ENCODE measurements around the gene LRFN2. TPM values are rescaled to one million over a fixed set of nuclear protein-coding genes. Genes with fewer than 3 reads are reported as not detected.

The LRFN2 gene
- total and polyA plus RNA-seq, 4 donors = under 0.01 to 0.01 TPM; not detected in 2

- WGBS = 47% methylated on average over 5 of the region's 5 CpGs
- H3K27ac ChIP-seq (ENCODE audit: low read depth in 1 of 2, low read length in 2 of 2) = no peak overlapping the region
- H3K9ac ChIP-seq (ENCODE audit: low read depth in 1 of 2, low read length in 2 of 2) = no peak overlapping the region
- no peaks in the 10 kb centered on the region for H3K27me3 ChIP-seq (ENCODE audit: control insufficient read depth in 4 of 4, insufficient read depth in 4 of 4, low read length in 3 of 4)
- H3K4me3 ChIP-seq (ENCODE audit: low read depth in 1 of 3, low read length in 3 of 3) = no peak overlapping the region
- H3K4me1 ChIP-seq (ENCODE audit: control insufficient read depth in 4 of 4, insufficient read depth in 4 of 4, low read length in 3 of 4) = no peaks in the 10 kb centered on the region
- no peak for DNase-seq (ENCODE audit: low spot score)
- no peaks in the 10 kb centered on the region for H3K36me3 ChIP-seq (ENCODE audit: control insufficient read depth in 4 of 4, insufficient read depth in 3 of 4, low read depth in 1 of 4, low read length in 3 of 4)
- H3K9me3 ChIP-seq (ENCODE audit: control insufficient read depth in 4 of 4, low read length in 3 of 4) = no peaks in the 10 kb centered on the region
- TF ChIP-seq JUND (IDR thresholded peaks at IDR 0.05) = no peak
- TF ChIP-seq FOXA2 (IDR thresholded peaks at IDR 0.05) = no peak
- no peak for TF ChIP-seq HNF4A (conservative IDR thresholded peaks at IDR 0.05)
- no peak for TF ChIP-seq SP1 (IDR thresholded peaks at IDR 0.05)
- TF ChIP-seq, protein P1, sequence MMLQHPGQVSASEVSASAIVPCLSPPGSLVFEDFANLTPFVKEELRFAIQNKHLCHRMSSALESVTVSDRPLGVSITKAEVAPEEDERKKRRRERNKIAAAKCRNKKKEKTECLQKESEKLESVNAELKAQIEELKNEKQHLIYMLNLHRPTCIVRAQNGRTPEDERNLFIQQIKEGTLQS (IDR thresholded peaks at IDR 0.05) = no peak
- no peak for TF ChIP-seq TAF1 (conservative IDR thresholded peaks at IDR 0.05)
- no peak for TF ChIP-seq EGR1 (IDR thresholded peaks at IDR 0.05; ENCODE audit: low read depth in 2 of 2)
- no peak for TF ChIP-seq NR2F2 (IDR thresholded peaks at IDR 0.05)
Measured at GRCh38 chr6:40556023-40556422, 31.1 kb downstream of the LRFN2 start.

GRCh38 chr6:40555092-40555491 is 32.1 kb downstream of the LRFN2 start:
- H3K27me3 ChIP-seq (ENCODE audit: control insufficient read depth in 4 of 4, insufficient read depth in 4 of 4, low read length in 3 of 4) = no peaks in the 10 kb centered on the region
- no peak for TF ChIP-seq GABPA (IDR thresholded peaks at IDR 0.05 in 1 of 2, conservative IDR thresholded peaks at IDR 0.05 in 1 of 2)
- 81% methylated on average over 8 of the region's 8 CpGs for WGBS
- H3K4me1 ChIP-seq (ENCODE audit: control insufficient read depth in 4 of 4, insufficient read depth in 4 of 4, low read length in 3 of 4) = no peaks in the 10 kb centered on the region
- H3K36me3 ChIP-seq (ENCODE audit: control insufficient read depth in 4 of 4, insufficient read depth in 3 of 4, low read depth in 1 of 4, low read length in 3 of 4) = no peaks in the 10 kb centered on the region
- no peak for DNase-seq (ENCODE audit: low spot score)
- H3K9ac ChIP-seq (ENCODE audit: low read depth in 1 of 2, low read length in 2 of 2) = no peak overlapping the region
- no peak overlapping the region for H3K27ac ChIP-seq (ENCODE audit: low read depth in 1 of 2, low read length in 2 of 2)
- no peaks in the 10 kb centered on the region for H3K9me3 ChIP-seq (ENCODE audit: control insufficient read depth in 4 of 4, low read length in 3 of 4)
- no peak overlapping the region for H3K4me3 ChIP-seq (ENCODE audit: low read depth in 1 of 3, low read length in 3 of 3)

DNA sequence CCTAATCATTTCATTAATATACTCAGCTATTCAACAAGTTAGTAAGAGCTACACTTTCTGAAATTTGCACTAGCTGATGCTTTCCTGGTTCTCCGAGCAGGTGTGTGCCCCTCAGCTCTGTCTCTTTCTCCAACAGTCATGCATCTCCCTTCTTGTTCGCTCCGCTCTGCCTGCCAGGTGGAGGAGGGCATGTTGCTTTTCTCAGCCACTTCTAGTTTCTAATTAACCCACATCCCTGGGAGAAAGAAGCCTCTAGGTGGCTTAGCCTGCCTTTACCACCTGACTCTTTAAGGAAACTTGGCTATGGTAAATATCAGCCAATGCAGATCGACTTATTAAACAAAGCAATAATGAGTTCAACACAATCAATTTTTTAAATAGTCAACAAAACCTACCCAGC is 34.2 kb downstream of the LRFN2 start:
- H3K27me3 ChIP-seq (ENCODE audit: control insufficient read depth in 4 of 4, insufficient read depth in 4 of 4, low read length in 3 of 4) = no peaks in the 10 kb centered on the region
- H3K4me3 ChIP-seq (ENCODE audit: low read depth in 1 of 3, low read length in 3 of 3) = no peak overlapping the region
- DNase-seq (ENCODE audit: low spot score) = no peak
- no peak overlapping the region for H3K9ac ChIP-seq (ENCODE audit: low read depth in 1 of 2, low read length in 2 of 2)
- TF ChIP-seq FOXA1 (IDR thresholded peaks at IDR 0.05) = no peak
- TF ChIP-seq, protein P1 (IDR thresholded peaks at IDR 0.05) = no peak
- TF ChIP-seq HNF4A (conservative IDR thresholded peaks at IDR 0.05) = no peak
- no peak for TF ChIP-seq JUND (IDR thresholded peaks at IDR 0.05)
- no peak for TF ChIP-seq FOXA2 (IDR thresholded peaks at IDR 0.05)
- no peak for TF ChIP-seq YY1 (IDR thresholded peaks at IDR 0.05)
- TF ChIP-seq TAF1 (conservative IDR thresholded peaks at IDR 0.05) = no peak
- no peak for TF ChIP-seq GABPA (IDR thresholded peaks at IDR 0.05 in 1 of 2, conservative IDR thresholded peaks at IDR 0.05 in 1 of 2)
- TF ChIP-seq NR2F2 (IDR thresholded peaks at IDR 0.05) = no peak
- TF ChIP-seq CTCF (IDR thresholded peaks at IDR 0.05; ENCODE audit: low read depth, low read length, missing input control) = no peak
- TF ChIP-seq EGR1 (IDR thresholded peaks at IDR 0.05; ENCODE audit: low read depth in 2 of 2) = no peak
- no peaks in the 10 kb centered on the region for H3K9me3 ChIP-seq (ENCODE audit: control insufficient read depth in 4 of 4, low read length in 3 of 4)
- no peaks in the 10 kb centered on the region for H3K36me3 ChIP-seq (ENCODE audit: control insufficient read depth in 4 of 4, insufficient read depth in 3 of 4, low read depth in 1 of 4, low read length in 3 of 4)
- WGBS = 81% methylated on average over 4 of the region's 4 CpGs
- no peak overlapping the region for H3K27ac ChIP-seq (ENCODE audit: low read depth in 1 of 2, low read length in 2 of 2)
- H3K4me1 ChIP-seq (ENCODE audit: control insufficient read depth in 4 of 4, insufficient read depth in 4 of 4, low read length in 3 of 4) = no peaks in the 10 kb centered on the region
